ENCODE results near the gene SLC2A3.
"Not testable (repeated sequence)": the region's sequence is repeated elsewhere in the genome, so short reads cannot be mapped to it uniquely, and the experiment has no call there.

SLC2A3 gene

DNA sequence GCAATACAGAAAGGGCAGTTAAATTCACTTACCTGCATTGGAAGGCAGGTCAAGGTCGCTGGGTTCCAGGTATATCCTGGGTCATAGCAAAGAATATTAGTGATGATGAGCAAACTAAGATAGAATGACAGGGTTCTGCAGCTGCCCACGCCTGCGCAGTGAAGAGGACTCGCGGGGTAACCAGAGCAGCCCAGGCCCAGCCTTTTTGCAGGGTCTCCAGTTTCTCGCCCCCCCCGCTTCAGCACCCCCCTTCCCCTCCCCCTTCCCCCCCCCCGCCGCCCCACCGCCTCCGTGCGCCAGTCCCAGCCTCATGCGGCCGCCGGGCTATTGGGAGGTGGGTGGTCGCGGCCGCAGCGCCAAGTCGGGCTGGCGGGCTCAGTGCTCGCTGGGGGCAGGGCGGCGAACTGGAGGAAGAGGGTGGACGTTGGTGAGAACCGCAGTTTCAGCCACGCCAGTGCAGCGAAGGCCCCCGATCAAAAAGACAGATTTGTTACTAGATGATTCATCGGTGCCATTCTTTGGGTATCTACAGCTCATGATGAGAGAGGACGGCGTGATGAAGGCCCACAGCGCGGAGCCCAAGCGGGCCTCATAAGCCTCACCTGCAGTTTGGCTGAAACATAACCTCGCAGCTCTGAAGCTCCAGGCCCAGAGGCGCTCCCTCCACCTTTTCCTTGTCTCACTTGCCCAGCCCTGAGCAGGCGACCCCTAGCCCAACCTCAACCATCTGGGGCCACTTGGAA is 20.2 kb downstream of the SLC2A3 start:
- peak; percentile 75 for DNase-seq

DNA sequence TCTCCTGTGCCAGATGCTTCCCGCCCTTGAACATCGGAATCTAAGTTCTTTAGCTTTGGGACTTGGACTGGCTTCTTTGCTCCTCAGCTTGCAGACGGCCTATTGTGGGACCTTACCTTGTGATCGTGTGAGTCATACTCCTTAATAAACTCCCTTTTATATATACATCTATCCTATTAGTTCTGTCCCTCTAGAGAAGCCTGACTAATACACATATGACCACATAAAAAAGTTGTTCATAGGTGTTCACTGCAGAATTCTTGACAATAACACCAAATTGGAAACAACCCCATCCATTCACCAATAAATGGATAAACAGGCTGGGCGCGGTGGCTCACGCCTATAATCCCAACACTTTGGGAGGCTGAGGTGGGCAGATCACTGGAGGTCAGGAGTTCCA is 25.9 kb downstream of the SLC2A3 start:
- DNase-seq, result not testable (repeated sequence)

DNA sequence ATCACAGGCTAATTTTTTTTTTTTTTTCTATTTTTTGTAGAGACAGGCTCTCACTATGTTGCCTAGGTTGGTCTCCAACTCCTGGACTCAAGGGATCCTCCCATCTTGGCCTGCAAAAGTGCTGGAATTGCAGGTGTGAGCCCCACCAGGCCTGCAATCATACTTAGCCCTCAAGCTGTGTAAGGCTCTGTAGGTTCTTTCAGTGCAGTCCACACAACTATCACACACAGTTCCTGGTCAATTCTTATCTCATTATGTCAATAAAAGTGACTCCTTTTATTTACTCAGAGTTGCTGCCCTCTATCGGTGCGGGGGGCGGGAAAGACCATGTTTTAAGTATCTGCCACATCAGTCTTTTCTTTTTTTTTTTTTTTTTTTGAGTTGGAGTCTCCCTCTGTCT is 29.0 kb downstream of the SLC2A3 start:
- no peak for DNase-seq

DNA sequence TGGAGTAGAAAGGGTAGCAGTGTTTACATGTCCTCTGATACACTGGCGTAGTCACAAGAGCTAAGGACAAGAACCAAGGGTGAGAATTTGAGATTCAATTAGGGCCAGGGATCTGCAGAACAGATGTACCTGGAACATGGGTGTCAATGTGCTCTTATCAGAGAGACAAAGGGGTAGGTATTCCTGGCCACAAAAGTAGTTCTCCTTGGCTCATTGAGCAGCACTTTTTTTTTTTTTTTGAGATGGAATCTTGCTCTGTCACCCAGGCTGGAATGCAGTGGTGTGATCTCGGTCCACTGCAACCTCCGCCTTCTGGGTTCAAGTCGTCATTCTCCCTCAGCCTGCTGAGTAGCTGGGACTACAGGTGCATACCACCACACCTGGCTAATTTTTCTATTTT is 29.7 kb downstream of the SLC2A3 start:
- DNase-seq, result not testable (repeated sequence)

DNA sequence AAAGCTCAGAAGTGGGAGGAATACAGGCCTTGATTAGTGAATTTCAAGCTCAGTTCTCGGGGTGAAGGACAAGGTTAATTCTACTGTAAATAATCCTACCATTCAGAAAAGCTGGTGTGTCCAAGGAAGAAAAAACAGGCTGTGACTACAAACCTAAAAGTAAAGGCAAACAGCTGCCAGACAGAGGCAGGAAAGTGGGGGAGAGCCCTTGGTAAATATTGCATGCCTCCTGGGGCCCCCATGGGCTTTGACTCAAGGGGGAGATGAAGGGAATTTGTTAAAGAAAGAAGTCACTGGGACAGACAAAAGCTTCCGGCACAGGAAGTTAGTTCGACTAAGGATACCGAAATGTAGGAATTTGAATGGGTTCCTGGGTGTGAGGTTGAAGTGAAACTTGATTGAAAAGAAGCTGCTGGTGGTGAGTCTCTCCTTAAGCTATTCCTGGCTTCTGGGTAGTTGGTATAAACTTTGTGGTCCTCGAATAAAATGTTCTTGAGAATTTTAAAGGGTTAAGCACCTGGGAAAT is 30.3 kb downstream of the SLC2A3 start:
- not testable (repeated sequence) for DNase-seq

DNA sequence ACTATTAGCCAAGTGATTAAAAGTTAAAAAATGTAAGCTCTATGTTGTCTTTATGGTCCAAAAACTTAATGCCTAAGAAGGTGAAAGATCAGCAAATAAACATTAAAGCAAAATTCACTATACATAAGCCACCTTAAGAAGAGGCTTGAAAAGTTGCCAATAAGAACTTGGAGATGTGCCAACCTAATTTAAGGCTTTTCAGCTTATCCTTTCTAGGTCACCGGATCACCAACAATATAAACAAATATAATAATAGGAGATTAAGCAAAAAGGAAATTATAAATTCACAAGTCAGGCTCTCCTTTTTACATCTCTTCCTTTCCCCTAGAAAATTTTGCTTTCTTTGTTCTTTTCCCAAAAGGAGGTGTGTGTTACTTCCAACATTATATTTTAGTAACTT is 30.9 kb downstream of the SLC2A3 start:
- DNase-seq, result no peak

DNA sequence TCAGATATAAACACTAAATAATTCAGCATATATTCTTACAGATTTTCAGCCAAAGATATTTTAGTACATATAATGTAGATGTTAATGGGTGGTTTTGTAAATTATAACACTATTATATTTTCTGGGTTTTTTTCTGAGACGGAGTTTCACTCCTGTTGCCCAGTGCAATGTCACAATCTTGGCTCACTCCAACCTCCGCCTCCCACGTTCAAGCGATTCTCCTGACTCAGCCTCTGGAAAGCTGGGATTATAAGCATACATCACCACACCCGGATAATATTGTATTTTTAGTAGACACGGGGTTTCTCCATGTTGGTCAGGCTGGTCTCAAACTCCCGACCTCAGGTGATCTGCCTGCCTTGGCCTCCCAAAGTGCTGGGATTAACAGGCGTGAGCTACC is 33.6 kb downstream of the SLC2A3 start:
- DNase-seq, result not testable (repeated sequence)

DNA sequence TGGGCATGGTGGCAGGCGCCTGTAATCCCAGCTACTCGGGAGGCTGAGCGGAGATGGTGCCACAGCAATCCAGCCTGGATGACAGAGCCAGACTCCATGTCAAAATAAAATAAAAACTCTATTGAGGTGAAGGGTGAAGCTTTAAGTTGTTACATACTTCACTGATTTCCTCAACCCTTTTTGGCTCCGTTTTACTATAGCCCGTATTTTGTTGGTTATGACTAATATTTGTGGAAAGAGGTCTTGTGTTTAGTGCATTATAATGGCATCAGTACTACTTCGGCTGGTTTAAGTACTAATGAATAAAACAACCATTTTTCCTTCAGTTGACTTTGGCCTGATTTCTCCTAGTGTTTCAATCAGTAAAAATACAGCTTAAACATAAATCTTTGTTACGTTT is 36.2 kb downstream of the SLC2A3 start:
- no peak for DNase-seq

DNA sequence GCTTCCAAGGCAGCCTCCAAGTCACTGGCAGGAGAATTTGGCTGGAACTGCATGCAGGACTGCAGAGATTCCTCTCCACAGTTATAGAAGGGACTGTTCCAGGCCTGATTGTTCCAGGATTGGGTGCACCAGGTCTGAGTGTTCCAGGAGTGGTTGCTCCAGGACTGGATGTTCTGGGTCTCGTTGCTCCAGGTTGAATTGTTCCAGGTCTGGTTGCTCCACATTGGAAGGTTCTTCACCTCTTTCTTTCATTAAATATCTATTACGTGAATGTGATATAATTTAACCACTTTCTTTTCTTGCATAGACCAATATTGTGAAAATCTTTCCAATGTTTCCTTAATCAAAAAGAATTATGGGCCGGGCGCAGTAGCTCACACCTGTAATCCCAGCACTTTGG is 39.3 kb downstream of the SLC2A3 start:
- not testable (repeated sequence) for DNase-seq

DNA sequence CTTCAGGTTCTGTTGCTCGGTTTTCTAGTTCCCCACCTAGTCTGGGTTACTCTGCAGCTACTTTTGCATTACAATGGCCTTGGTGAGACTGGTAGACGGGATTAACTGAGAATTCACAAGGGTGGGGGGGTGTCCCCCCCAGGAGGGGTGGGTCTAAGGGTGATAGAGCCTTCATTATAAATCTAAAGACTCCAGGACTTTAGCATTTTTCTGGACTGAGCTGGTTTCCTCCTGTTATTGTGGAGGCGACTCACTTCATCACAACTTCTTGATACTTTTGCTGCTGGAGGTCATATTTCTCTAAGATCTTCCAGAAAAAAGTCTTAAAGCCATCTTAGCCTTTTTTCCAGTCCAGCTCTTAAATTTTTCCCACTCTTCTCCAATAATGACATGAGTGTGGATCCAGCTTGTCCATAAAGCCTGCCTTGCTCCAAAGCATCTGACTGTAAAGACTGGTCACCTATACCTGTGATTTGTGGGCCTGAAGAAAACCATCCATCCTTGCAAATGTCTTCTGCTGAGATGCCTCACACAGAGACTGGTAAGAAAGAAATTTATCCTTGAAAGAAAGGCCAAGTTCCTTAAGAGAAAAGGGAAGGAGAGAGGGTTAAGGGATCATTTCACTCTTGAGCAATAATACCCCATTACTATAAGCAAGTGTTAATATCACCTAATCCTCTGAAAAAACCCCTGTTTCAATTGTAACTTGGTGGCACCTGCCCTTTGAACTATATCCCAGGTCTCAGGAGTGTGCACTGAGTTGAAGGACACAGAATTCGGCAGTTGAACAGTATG is 43.6 kb downstream of the SLC2A3 start:
- DNase-seq, result no peak

DNA sequence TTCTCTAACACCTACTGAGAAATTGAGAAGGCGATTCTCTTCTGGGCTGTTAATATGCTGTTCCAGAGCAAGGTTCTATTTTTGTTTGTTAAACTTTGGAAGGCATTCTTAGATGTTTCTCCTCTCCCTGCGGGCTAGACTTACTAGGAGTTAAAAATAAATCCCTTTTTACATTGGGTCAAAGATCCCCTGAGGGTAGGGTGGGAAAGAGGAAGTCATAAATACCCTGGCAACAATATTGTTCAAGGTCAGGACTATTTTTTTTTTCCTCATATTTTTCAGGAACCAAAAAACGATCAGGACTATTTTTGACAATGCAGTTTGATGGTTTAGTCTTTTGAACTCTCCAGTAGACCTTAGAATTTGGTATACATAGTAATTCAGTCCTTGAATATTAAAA is 51.3 kb downstream of the SLC2A3 start:
- DNase-seq, result no peak

DNA sequence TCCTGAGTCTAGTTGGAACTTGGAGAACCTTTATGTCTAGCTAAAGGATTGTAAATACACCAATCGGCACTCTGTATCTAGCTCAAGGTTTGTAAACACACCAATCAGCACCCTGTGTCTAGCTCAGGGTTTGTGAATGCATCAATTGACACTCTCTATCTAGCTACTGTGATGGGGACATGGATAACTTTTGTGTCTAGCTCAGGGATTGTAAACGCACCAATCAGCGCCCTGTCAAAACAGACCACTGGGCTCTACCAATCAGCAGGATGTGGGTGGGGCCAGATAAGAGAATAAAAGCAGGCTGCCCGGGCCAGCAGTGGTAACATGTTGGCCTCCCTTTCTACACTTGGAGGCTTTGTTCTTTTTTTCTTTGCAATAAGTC is 54.3 kb downstream of the SLC2A3 start:
- DNase-seq, result not testable (repeated sequence)

DNA sequence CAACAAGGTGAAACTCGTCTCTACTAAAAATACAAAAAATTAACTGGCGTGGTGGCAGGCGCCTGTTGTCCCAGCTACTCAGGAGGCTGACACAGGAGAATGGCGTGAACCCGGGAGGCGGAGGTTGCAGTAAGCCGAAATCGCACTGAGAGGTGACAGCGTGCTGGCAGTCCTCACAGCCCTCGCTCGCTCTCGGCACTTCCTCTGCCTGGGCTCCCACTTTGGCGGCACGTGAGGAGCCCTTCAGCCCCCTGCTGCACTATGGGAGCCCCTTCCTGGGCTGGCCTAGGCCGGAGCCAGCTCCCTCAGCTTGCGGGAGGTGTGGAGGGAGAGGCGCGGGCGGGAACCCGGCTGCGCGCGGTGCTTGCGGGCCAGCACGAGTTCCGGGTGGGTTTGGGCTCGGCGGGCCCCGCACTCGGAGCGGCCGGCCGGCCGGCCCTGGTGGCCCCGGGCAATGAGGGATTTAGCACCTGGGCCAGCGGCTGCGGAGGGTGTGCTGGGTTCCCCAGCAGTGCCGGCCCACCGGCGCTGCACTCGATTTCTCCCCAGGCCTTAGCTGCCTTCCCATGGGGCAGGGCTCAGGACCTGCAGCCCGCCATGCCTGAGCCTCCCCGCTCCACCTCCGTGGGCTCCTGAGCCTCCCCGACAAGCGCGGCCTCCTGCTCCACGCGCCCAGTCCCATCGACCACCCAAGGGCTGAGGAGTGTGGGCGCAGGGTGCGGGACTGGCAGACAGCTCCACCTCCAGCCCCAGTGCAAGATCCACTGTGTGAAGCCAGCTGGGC is 54.8 kb downstream of the SLC2A3 start:
- not testable (repeated sequence) for DNase-seq

DNA sequence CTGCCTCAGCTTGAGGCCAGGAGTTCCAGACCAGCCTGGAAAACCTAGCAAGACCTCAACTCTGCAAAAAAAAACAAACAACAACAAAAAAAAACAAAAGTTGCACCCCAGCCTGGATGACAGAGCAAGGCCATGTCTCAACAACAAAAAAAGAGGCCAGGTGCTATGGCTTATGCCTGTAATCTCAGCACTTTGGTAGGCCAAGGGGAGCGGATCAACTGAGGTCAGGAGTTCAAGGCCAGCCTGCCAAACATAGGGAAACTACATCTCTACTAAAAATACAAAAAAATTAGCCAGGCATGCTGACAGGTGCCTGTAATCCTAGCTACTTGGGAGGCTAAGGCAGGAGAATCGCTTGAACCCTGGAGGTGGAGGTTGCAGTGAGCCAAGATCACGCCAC is 56.7 kb downstream of the SLC2A3 start:
- no peak for DNase-seq

DNA sequence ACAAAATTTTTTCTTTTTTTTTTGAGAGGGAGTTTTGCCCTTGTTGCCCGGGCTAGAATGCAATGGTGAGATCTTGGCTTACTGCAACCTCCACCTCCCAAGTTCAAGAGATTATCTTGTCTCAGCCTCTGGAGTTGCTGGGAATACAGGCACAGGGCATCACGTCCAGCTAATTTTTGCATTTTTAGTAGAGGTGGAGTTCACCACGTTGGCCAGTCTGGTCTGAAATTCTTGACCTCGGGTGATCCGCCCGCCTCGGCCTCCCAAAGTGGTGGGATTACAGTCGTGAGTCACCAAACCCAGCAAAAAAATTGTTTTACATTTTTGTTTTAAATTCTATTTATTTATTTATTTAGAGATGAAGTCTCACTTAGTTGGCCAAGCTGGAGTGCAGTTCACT is 58.6 kb downstream of the SLC2A3 start:
- no peak for DNase-seq

DNA sequence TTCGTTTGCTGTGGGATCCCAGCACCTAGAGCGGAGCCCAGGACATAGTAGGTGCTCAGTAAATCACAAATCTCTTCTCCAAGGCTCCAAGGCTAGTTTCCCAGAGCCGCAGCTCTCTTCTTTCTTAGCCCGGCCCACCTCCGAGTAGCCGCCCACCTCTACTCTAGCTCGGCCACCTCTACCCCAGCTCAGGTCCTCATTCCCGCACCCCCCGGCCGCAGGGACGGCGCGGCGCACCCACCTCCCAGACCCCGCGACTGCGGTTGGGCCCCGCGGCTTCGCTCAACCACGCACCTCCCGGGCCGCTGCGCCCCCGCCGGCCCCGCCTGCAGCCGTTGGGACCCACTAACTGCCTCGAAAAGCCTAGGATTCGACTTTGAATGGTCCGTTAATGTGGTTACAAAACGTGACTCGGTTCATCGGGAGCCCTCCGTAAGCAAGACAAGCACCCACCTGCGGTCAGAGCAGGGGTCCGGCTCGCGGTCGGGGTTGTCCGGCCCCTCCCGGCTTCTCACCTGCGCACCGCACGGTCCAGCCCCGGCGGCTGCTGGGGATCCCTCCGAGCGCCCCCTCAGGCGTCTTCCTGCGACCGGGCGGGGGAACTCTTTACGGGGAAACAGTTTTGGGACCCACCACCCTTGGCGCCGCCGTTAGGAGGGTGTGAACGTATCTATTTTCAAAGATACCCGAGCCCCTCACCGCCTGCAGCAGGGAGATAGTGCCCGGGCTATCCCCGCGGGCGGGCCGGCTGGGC is 63.2 kb downstream of the SLC2A3 start, which contains the start of gene SLC2A14:
TSS of gene SLC2A14 (minus strand) at position 350 of the 754 bp plus-strand sequence. CDS start 3,035 bp downstream, outside the sequence.
- DNase-seq, result no peak

DNA sequence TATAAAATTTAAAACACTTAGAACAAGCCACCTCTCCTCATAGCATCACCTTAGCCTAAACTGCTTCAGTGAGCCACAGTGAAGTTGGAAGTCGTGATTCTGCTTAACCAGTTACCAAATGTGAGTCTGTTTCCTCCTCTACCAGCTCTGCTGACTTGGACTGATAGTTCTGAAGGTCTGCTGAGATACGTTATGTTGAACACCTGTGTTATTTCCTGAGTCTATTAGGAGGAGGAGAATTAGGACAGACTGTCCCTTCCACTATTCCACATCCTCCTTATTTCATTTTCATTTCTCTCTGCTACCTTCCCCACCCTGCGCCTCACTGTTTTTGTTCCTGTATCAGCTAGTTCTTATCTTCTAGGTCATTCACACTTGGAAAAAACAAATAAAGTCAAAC is 65.7 kb downstream of the SLC2A3 start:
- DNase-seq, result no peak
